ENCODE measurements around the gene PDE6C.

DNA sequence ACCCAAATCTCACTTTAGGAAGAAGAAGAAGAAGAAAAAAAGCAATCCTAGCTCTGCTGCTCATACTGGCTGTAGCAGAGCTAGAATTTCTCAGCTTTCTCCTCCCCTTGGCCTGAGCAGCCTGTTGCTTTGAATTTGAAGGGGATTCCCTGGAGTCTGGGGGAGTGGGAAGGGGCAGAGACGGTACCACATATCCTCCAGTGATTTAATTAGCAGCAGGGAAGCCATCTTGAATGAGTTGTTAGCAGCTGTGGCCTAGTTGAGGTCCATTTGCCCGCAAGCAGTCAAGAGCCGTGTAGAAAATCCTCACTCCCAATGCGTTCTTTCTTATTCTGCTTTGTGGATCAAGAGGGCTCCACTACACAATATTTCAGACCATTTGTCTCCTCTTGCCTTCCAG is 16.5 kb downstream of the PDE6C start:
- TF ChIP-seq YY1 (IDR thresholded peaks at IDR 0.05; ENCODE audit: low read depth) (no peak), TAF1 (IDR thresholded peaks at IDR 0.05; ENCODE audit: low read depth) (no peak), USF1 (IDR thresholded peaks at IDR 0.05) (no peak), EGR1 (IDR thresholded peaks at IDR 0.05) (no peak), EP300 (IDR thresholded peaks at IDR 0.05; ENCODE audit: borderline replicate concordance) (no peak)
- TF ChIP-seq, protein P1, sequence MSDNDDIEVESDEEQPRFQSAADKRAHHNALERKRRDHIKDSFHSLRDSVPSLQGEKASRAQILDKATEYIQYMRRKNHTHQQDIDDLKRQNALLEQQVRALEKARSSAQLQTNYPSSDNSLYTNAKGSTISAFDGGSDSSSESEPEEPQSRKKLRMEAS (IDR thresholded peaks at IDR 0.05): no peak

All from Ishikawa (cell line).